ENCODE measurements around the gene UNC5A. TPM values are rescaled to one million over a fixed set of nuclear protein-coding genes. Genes with fewer than 3 reads are reported as not detected.

Gene UNC5A
- polyA plus RNA-seq, 2 donors, result 0.02 TPM; not detected in 1

DNA sequence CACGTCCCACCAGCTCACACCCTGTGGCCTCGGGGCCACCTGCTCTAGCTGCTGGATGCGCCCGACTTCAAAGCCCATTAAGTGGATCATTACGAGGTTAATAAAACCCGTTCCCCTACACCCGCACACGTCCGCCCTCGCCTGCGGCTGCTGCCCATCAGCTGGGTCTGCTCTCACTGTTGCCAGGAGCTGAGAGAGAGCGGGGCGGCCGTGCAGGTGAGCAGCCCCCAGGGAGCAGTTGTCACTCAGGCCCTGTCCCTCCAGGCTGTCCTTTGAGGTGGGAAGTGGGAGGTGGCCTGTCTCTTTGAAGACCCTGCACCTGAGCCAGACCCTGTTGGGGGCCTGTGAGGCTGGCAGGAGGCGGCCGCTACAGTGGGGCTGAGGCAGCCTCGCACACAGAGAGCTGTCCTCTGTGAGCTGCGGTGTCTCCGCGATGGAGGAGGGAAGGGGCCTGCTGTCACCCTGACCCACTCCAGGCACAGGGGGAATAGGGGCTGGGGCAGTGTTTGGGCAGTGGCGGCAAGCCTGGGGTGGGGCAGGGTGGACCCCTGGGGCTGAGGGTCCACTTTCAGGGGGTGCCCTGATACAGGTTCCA is 12.8 kb upstream of the UNC5A start:
- peaks cover 0 to 2% of the 10 kb centered on the region in 2 donors for H3K9me3 ChIP-seq (ENCODE audit: control insufficient read depth in 2 of 2, insufficient read depth in 1 of 2, low read depth in 1 of 2, low read length in 1 of 2)
- WGBS, 2 donors, result 40 to 42% methylated on average over 21 of the region's 21 CpGs

DNA sequence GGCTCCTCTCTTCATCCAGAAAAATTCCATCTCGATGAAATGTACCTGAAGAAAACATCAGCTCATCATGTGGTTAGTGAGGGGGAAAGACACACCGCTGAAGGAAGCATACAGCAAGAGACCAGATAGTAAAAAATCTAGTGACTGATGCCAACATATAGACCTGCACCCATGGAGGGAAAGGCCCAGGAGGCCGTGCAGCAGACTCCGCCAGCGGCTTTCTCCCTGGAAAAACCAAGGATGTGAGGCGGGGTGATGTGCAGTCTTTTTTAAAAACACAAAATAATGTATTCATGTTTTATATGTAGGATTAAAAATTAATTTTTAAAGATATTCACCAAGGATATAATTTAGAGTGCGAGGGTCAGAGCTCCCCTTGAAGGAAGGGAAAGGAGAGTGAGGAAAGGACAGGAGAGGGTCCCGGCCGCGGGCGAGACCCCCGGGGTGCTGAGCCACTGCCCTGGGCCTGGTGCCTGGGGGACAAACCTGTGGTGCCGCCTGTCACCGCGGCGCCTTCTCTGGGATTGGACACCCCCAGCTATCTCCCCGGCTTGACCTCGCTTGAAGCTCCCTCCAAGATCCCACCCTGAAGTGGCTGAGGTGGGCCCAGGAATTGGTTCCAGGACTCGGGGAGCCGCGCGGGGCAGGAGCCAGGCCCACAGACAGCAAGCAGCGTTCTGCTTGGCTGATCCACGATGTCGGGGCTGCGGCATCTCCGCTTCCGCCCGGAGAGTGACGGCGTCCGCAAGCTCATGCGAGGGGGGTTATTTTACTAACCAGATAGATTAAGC is 12.1 kb upstream of the UNC5A start:
- no peaks in the 10 kb centered on the region for H3K36me3 ChIP-seq (ENCODE audit: control insufficient read depth in 2 of 2, insufficient read depth in 2 of 2, low read length in 1 of 2)
- no peaks in the 10 kb centered on the region for H3K4me1 ChIP-seq (ENCODE audit: control insufficient read depth in 2 of 2, insufficient read depth in 2 of 2, low read length in 1 of 2)
- peaks cover 0 to 2% of the 10 kb centered on the region in 2 donors for H3K9me3 ChIP-seq (ENCODE audit: control insufficient read depth in 2 of 2, insufficient read depth in 1 of 2, low read depth in 1 of 2, low read length in 1 of 2)
- H3K27ac ChIP-seq (ENCODE audit: low read depth in 2 of 2, low read length in 1 of 2), result no peak overlapping the region
- 83 to 85% methylated on average over 33 of the region's 33 CpGs for WGBS, 2 donors
- H3K27me3 ChIP-seq (ENCODE audit: control insufficient read depth in 1 of 2, insufficient read depth in 2 of 2, low read length in 2 of 2), result peaks cover 0 to 2% of the 10 kb centered on the region in 2 donors
- no peak overlapping the region for H3K4me3 ChIP-seq (ENCODE audit: low read depth in 1 of 2, low read length in 2 of 2)

More for the DNA sequence above, 12.8 kb upstream of the UNC5A start:
- no peak overlapping the region for H3K27ac ChIP-seq (ENCODE audit: low read depth in 2 of 2, low read length in 1 of 2)
- H3K36me3 ChIP-seq (ENCODE audit: control insufficient read depth in 2 of 2, insufficient read depth in 2 of 2, low read length in 1 of 2), result no peaks in the 10 kb centered on the region
- no peaks in the 10 kb centered on the region for H3K4me1 ChIP-seq (ENCODE audit: control insufficient read depth in 2 of 2, insufficient read depth in 2 of 2, low read length in 1 of 2)
- H3K27me3 ChIP-seq (ENCODE audit: control insufficient read depth in 1 of 2, insufficient read depth in 2 of 2, low read length in 2 of 2), result peaks cover 0 to 2% of the 10 kb centered on the region in 2 donors
- no peak overlapping the region for H3K4me3 ChIP-seq (ENCODE audit: low read depth in 1 of 2, low read length in 2 of 2)

DNA sequence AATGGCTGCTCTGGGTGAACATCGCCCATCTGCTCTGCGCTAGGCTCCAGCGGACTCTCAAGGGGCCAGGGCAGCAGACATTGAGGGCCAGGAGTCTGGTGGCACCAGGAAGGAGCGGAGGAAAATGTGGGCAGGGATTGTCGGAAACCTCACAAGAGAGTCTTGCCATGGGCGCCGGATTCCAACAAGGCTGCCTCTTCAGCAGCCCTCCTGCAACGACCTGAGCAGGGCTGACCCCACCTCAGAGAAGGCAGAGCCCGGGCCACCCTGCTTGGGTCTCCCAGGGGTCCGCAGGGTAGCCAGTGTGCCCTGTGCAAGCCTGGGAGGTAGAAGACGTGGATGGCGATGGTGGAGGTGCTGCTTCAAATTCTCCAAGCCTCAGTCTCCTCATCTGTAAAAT is 11.4 kb upstream of the UNC5A start:
- Histone ChIP-seq H3K27ac (ENCODE audit: low read depth in 2 of 2, low read length in 1 of 2) (no peak overlapping the region), H3K27me3 (ENCODE audit: control insufficient read depth in 1 of 2, insufficient read depth in 2 of 2, low read length in 2 of 2) (peaks cover 0 to 2% of the 10 kb centered on the region in 2 donors), H3K36me3 (ENCODE audit: control insufficient read depth in 2 of 2, insufficient read depth in 2 of 2, low read length in 1 of 2) (no peaks in the 10 kb centered on the region)

DNA sequence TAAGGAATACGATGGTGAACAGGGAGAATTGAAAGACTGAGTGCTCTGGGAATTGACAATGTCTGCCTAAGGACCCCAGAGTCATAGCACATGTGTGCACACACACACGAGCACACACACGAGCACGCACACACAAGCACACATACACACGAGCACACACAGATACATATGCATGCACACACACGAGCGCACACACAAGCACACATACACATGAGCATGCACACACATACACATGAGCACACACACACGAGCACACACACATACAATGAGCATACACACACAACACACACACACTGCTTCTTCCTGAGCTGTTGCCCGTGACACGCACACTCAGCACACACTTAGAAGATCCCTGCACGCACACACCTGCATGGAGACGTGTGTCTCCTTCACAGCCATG is 10.9 kb upstream of the UNC5A start:
- WGBS, 2 donors, result 80 to 86% methylated on average over 12 of the region's 12 CpGs
- no peaks in the 10 kb centered on the region for H3K4me1 ChIP-seq (ENCODE audit: control insufficient read depth in 2 of 2, insufficient read depth in 2 of 2, low read length in 1 of 2)
- peaks cover 0 to 2% of the 10 kb centered on the region in 2 donors for H3K27me3 ChIP-seq (ENCODE audit: control insufficient read depth in 1 of 2, insufficient read depth in 2 of 2, low read length in 2 of 2)
- H3K27ac ChIP-seq (ENCODE audit: low read depth in 2 of 2, low read length in 1 of 2), result no peak overlapping the region
- H3K4me3 ChIP-seq (ENCODE audit: low read depth in 1 of 2, low read length in 2 of 2), result no peak overlapping the region
- peaks cover 0 to 2% of the 10 kb centered on the region in 2 donors for H3K9me3 ChIP-seq (ENCODE audit: control insufficient read depth in 2 of 2, insufficient read depth in 1 of 2, low read depth in 1 of 2, low read length in 1 of 2)
- no peaks in the 10 kb centered on the region for H3K36me3 ChIP-seq (ENCODE audit: control insufficient read depth in 2 of 2, insufficient read depth in 2 of 2, low read length in 1 of 2)

More for the DNA sequence above, 11.4 kb upstream of the UNC5A start:
- Histone ChIP-seq H3K4me3 (ENCODE audit: low read depth in 1 of 2, low read length in 2 of 2) (no peak overlapping the region), H3K4me1 (ENCODE audit: control insufficient read depth in 2 of 2, insufficient read depth in 2 of 2, low read length in 1 of 2) (no peaks in the 10 kb centered on the region), H3K9me3 (ENCODE audit: control insufficient read depth in 2 of 2, insufficient read depth in 1 of 2, low read depth in 1 of 2, low read length in 1 of 2) (peaks cover 0 to 2% of the 10 kb centered on the region in 2 donors)
- WGBS, 2 donors, result 84 to 85% methylated on average over 12 of the region's 12 CpGs

DNA sequence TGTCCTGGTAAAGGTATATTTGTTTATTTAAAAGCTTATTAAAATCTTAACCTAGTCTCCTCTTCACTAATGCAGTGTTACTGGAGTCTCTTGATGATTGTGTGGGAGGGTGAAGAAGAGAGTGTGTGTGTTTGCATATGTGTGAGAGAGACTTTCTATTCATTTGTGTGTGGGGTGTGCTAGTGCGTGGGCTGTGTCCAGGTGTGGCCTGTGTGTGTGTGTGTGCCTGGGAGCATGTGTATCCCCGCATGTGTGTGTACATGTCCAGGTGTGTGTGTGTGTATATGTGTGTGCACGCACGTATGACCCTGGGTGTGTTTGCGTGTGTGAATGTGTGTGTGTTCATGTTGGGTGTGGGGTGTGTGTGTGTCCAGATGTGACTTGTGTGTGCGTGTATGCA is 10.3 kb upstream of the UNC5A start:
- H3K4me3 ChIP-seq (ENCODE audit: low read depth in 1 of 2, low read length in 2 of 2), result no peak overlapping the region
- no peak overlapping the region for H3K27ac ChIP-seq (ENCODE audit: low read depth in 2 of 2, low read length in 1 of 2)
- WGBS, 2 donors, result 91 to 93% methylated on average over 6 of the region's 6 CpGs
- peaks cover 0 to 2% of the 10 kb centered on the region in 2 donors for H3K27me3 ChIP-seq (ENCODE audit: control insufficient read depth in 1 of 2, insufficient read depth in 2 of 2, low read length in 2 of 2)
- H3K36me3 ChIP-seq (ENCODE audit: control insufficient read depth in 2 of 2, insufficient read depth in 2 of 2, low read length in 1 of 2), result no peaks in the 10 kb centered on the region
- peaks cover 0 to 2% of the 10 kb centered on the region in 2 donors for H3K9me3 ChIP-seq (ENCODE audit: control insufficient read depth in 2 of 2, insufficient read depth in 1 of 2, low read depth in 1 of 2, low read length in 1 of 2)
- H3K4me1 ChIP-seq (ENCODE audit: control insufficient read depth in 2 of 2, insufficient read depth in 2 of 2, low read length in 1 of 2), result no peaks in the 10 kb centered on the region

DNA sequence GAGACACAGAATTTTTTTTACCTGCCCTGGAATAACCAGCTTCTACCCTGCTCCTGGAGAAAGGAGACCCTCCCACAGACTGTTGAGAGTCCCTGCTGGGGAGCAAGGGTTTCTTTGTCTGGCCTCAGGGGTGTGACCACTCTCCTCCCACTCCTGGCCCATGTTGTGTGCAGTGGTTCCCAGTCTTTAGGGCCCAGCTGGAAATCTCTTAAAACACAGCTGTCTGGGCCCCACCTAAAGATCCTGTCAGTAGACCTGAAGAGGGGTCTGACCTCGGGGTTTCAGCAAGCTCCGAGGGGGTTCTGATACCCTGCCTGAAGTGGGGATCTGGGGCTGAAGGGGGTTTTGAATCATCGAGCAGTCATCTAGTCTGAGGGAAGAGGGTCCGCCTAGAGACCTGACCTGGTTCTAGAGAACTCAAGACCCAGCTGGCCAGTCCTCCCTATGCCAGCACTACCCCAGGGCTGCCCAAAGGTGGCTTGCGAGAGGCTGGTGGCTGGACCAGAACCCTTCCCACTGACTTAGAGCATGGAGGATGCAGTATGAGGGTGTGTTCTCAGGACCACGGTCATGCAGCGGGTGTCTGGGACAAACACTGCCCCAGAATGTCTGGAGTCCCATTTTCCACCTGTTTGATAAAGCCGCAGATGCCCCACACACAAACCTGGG is 8.1 kb upstream of the UNC5A start:
- H3K4me1 ChIP-seq (ENCODE audit: control insufficient read depth in 2 of 2, insufficient read depth in 2 of 2, low read length in 1 of 2), result no peaks in the 10 kb centered on the region
- WGBS, 2 donors, result 85 to 91% methylated on average over 8 of the region's 8 CpGs
- peaks cover 0 to 3% of the 10 kb centered on the region in 2 donors for H3K27me3 ChIP-seq (ENCODE audit: control insufficient read depth in 1 of 2, insufficient read depth in 2 of 2, low read length in 2 of 2)
- H3K4me3 ChIP-seq (ENCODE audit: low read depth in 1 of 2, low read length in 2 of 2), result no peak overlapping the region
- H3K27ac ChIP-seq (ENCODE audit: low read depth in 2 of 2, low read length in 1 of 2), result no peak overlapping the region
- peaks cover 0 to 2% of the 10 kb centered on the region in 2 donors for H3K9me3 ChIP-seq (ENCODE audit: control insufficient read depth in 2 of 2, insufficient read depth in 1 of 2, low read depth in 1 of 2, low read length in 1 of 2)
- no peaks in the 10 kb centered on the region for H3K36me3 ChIP-seq (ENCODE audit: control insufficient read depth in 2 of 2, insufficient read depth in 2 of 2, low read length in 1 of 2)

- Histone ChIP-seq H3K27ac (ENCODE audit: low read depth in 2 of 2, low read length in 1 of 2) (no peak overlapping the region), H3K27me3 (ENCODE audit: control insufficient read depth in 1 of 2, insufficient read depth in 2 of 2, low read length in 2 of 2) (peaks cover 0 to 10% of the 10 kb centered on the region in 2 donors), H3K4me3 (ENCODE audit: low read depth in 1 of 2, low read length in 2 of 2) (no peak overlapping the region), H3K9me3 (ENCODE audit: control insufficient read depth in 2 of 2, insufficient read depth in 1 of 2, low read depth in 1 of 2, low read length in 1 of 2) (peaks cover 0 to 2% of the 10 kb centered on the region in 2 donors), H3K4me1 (ENCODE audit: control insufficient read depth in 2 of 2, insufficient read depth in 2 of 2, low read length in 1 of 2) (no peaks in the 10 kb centered on the region), H3K36me3 (ENCODE audit: control insufficient read depth in 2 of 2, insufficient read depth in 2 of 2, low read length in 1 of 2) (no peaks in the 10 kb centered on the region)
- WGBS, 2 donors, result 58 to 60% methylated on average over 24 of the region's 24 CpGs
Observed at GRCh38 chr5:176803068-176803942, 7.1 kb upstream of the UNC5A start.

- peaks cover 0 to 2% of the 10 kb centered on the region in 2 donors for H3K9me3 ChIP-seq (ENCODE audit: control insufficient read depth in 2 of 2, insufficient read depth in 1 of 2, low read depth in 1 of 2, low read length in 1 of 2)
- WGBS, 2 donors, result 38 to 42% methylated on average over 8 of the region's 8 CpGs
- no peaks in the 10 kb centered on the region for H3K4me1 ChIP-seq (ENCODE audit: control insufficient read depth in 2 of 2, insufficient read depth in 2 of 2, low read length in 1 of 2)
- H3K4me3 ChIP-seq (ENCODE audit: low read depth in 1 of 2, low read length in 2 of 2), result no peak overlapping the region
- no peaks in the 10 kb centered on the region for H3K36me3 ChIP-seq (ENCODE audit: control insufficient read depth in 2 of 2, insufficient read depth in 2 of 2, low read length in 1 of 2)
- no peak overlapping the region for H3K27ac ChIP-seq (ENCODE audit: low read depth in 2 of 2, low read length in 1 of 2)
- peaks cover 0 to 10% of the 10 kb centered on the region in 2 donors for H3K27me3 ChIP-seq (ENCODE audit: control insufficient read depth in 1 of 2, insufficient read depth in 2 of 2, low read length in 2 of 2)
Observed at GRCh38 chr5:176803943-176804498, 6.3 kb upstream of the UNC5A start.

DNA sequence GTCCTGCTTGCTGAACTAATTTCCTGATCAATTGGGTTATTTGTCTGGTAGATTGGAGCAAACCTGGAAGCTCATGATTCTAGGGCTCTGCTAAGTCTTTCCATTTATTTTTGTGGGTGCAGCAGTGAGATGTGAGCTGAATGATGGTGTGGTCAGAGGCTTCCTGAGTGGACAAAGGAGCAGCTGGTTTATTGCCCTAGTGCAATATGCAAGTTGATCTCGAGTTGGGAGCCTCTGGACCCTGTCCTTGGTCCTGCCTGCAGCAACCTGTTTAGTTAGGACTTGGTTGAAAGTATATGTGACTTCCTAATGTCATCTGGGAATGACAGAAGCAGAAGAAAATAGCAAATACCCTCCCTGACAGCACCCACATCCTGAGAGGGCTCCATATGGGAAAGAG is 4.2 kb upstream of the UNC5A start:
- WGBS, 2 donors, result 2 to 6% methylated on average over 1 of the region's 1 CpG
- H3K27me3 ChIP-seq (ENCODE audit: control insufficient read depth in 1 of 2, insufficient read depth in 2 of 2, low read length in 2 of 2), result peaks cover 9 to 11% of the 10 kb centered on the region in 2 donors
- no peaks in the 10 kb centered on the region for H3K9me3 ChIP-seq (ENCODE audit: control insufficient read depth in 2 of 2, insufficient read depth in 1 of 2, low read depth in 1 of 2, low read length in 1 of 2)

More for the DNA sequence above, 4.2 kb upstream of the UNC5A start:
- Histone ChIP-seq H3K4me1 (ENCODE audit: control insufficient read depth in 2 of 2, insufficient read depth in 2 of 2, low read length in 1 of 2) (peaks cover 0 to 10% of the 10 kb centered on the region in 2 donors), H3K27ac (ENCODE audit: low read depth in 2 of 2, low read length in 1 of 2) (no peak overlapping the region), H3K4me3 (ENCODE audit: low read depth in 1 of 2, low read length in 2 of 2) (no peak overlapping the region), H3K36me3 (ENCODE audit: control insufficient read depth in 2 of 2, insufficient read depth in 2 of 2, low read length in 1 of 2) (no peaks in the 10 kb centered on the region)

Data from esophagus (tissue), 2 donors.